Cardiac septum (tissue), 1 donor: ENCODE measurements around the gene GOLGB1. TPM values are rescaled to one million over a fixed set of nuclear protein-coding genes. Genes with fewer than 3 reads are reported as not detected.

Experiments
- DNase-seq: peaks from one replicate; pipeline ENCODE4 v3.0.0-alpha.2; 2020; ENCODE audit warnings: low spot score
- intact Hi-C: fragments of 100-400 bp; cut with DNase I; formaldehyde crosslinking; loops from one replicate; pipeline ENCODE4 v1.14.0; 2022
- total RNA-seq: library from RNA; stranded (reverse); fragmentation: NEBNext Ultra II Directional; extraction: Animal tissue kit (Norgen Biotek cat#: 25700); gene quantifications from one replicate; pipeline ENCODE4 v1.2.1, GENCODE V29; 2021
- donor health status: DM: no; HTN: no; CAD: no.

The GOLGB1 gene
- total RNA-seq, 1 donor from 2014 or later = 49.9 TPM

DNA sequence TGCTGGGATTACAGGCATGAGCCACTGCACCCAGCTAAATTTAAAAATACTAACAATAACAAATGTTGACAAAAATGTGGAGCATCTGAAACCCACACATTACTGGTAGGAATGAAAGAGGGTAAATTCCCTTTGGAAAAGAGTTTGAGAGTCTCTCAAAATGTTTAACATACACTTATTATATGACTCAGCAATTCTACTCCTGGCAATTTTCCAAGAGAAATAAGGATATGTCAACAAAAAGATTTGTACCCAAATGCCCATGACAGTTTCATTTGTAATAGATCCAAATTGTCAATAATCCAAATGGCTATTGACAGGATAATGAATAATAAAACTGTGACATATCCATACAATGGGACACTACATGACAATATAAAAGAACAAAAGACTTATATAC lies 97.9 kb downstream of the GOLGB1 start:
- intact Hi-C loops = no loop called here
- DNase-seq = no peak

DNA sequence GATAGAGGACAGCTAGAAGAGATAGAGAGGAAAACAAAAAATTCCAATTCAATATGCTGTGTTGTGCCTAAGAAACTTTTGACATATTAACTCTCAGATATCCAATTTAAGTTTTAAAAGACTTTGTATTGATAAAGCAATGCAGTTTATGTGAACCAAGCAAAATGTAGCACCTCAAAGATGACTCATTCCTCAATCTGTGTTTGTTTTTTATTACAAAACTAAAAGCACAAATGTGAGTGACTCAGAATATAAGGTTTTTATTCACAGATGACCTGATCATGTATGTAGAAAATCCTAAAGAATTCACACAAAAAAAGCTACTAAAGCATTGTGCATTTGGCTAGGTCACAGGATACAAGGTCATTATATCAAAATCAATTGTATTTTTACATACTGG lies 99.9 kb downstream of the GOLGB1 start:
- DNase-seq = no peak
- intact Hi-C loops = loop anchor here (2.0 kb wide), 2 partner anchors 49 to 103 kb away; no protein-coding TSS in a partner anchor

DNA sequence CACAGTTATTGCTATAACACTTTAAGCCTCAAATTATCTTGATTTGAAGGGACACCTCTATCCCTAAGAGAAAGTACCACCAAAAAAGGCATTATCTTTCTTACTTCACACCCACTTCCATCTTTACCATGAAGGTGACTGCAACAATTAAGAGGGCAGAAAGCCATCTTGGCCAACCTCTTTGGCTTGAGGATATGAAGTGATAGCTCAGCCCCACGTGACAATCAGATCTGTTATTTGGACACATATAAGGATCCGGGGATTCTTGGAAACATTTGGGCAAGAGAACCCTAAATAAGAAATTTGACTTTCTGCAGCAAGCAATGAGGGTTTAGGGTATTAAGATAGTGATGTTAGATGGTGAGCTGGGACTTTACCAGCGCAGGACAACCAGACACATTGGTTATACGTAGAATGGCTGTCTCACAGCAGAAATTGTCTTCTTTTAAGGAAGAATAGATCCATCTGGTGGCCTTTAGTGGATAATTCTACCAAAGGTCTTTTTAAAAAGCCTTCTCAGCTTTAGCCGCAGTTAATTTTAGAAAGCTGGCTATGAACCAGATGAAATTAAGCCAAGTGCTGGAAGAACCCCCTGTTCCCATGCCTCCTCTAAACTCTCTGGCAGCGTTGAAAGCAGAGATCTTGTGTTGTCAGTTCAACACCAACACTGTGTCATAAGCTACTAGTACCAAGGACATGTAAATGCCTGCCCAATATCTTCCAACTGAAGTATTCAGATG lies 101.2 kb downstream of the GOLGB1 start:
- intact Hi-C loops = loop anchor here (2.0 kb wide), 2 partner anchors 48 to 102 kb away; no protein-coding TSS in a partner anchor
- no peak for DNase-seq

DNA sequence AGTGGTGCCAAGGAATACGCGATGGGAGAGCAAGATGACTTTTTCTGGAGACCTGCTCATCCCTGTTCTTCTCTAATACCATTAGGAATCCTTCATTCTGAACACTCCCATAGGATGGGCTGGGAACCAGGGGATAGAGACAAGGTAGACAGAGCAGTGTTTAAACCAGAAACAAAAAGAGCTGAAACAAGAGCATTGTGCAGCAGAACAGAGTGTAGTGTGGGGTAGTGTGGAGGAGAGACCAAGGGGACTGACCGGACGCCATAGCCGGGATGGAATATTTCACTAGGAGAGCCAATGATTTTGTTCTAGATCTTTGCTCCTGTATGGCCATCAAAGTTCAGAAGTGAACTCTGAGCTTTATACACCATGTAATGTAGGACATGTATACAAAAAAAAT lies 104.5 kb downstream of the GOLGB1 start:
- no peak for DNase-seq
- intact Hi-C loops = no loop called here

DNA sequence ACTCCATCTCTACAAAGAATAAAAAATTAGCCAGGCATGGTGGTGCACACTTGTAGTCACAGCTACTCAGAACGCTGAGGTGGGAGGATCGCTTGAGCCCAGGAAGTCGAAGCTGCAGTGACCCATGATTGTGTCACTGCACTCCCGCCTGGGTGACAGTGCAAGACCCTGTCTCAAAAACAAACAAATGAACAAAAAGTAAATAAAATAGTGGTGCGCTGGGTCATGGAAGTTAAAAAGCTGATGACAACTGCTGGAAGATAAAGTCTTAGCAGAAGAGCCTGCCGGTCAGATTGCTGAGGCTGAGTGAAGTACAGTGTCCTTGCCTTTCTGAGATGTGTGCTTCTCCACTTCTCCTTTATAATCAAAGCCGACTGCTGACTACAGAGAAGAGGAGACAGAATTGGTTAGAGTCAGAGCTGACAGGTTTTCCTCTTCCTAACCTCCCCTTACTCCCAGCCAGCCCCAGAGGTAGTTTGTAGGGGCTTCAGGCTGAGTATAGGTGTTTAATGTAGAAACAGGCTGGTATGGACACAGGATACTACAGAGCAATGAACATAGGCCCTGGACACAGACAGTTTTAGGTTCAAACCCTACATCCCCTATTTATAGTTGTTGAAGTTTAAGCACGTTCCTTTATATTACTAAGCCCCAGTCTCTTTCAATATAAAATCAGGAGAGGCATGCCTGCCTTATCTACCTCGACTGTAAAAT lies 106.8 kb downstream of the GOLGB1 start:
- intact Hi-C loops = no loop called here
- no peak for DNase-seq

DNA sequence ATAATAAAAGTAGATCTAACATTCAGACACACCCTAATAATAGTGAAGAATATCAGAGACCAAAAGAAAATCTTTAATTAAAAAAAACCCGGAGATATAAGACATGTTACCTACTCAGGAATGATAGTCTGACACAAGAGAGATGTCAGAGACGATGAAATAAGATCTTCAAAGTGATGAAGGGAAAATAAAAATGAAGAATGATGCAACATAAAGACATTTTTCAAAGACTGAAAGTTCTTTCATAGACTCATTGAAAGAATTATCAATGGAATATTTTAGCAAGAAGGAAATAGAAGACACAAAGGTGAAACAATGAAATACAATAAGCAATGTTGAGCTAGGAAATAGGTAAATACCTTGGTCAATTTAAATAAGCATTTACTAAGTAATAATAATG lies 108.4 kb downstream of the GOLGB1 start:
- intact Hi-C loops = no loop called here
- DNase-seq = no peak

DNA sequence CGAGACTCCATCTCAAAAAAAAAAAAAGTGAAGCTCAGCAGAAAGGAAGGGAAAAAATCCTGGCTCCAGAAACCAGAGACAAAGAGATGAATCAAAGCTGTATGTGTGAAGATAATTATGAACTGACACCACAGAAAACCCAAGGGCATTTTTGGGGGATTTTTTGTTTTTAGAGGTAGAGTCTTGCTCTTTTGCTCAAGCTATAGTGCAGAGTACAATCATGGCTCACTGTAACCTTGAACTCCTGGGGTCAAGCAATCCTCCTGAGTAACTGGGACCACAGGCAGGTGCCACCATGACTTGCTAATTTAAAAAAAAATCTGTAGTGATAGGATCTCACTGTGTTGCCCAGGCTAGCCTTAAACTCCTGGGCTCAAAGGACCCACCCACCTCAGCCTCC lies 111.6 kb downstream of the GOLGB1 start:
- intact Hi-C loops = no loop called here
- no peak for DNase-seq

DNA sequence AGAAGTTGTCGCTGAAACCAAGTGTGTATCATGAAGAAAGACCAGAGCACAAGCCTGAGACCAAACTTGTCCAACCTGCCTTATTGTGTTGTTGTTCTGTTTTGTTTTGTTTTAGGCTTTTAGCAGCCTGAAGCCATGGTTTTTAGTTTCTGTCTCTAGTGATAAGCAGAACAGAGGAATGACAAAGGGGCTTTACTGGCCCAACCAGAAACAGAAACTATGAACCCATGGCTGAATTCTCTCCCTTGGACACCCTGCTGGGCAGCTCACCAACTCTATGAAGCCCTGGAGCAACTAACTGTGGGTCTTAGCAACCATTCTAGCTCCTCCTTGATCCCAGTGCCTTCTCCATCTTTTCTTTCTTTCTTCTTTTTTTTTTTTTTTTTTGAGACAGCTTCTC lies 119.2 kb downstream of the GOLGB1 start:
- intact Hi-C loops = no loop called here
- DNase-seq = no peak

DNA sequence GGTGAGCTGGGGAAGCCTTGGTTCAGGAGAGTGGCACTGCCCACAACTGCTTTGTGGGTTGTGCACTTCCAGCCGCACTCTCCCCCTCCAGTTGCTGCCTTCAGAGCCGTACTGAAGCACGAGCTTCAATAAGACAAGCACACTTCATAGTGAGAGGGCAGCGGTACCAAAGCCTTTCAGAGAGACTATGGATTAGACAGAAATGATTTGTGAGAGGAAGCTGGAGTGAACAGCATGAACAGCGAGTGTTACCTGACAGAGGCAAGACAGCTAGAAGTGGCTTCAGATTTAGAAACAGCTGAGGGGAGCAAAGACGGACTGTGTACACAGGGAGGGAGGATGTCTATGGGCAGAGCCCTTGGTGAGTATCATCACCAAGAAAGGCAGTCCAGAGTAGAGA lies 119.9 kb downstream of the GOLGB1 start:
- no peak for DNase-seq
- intact Hi-C loops = no loop called here

DNA sequence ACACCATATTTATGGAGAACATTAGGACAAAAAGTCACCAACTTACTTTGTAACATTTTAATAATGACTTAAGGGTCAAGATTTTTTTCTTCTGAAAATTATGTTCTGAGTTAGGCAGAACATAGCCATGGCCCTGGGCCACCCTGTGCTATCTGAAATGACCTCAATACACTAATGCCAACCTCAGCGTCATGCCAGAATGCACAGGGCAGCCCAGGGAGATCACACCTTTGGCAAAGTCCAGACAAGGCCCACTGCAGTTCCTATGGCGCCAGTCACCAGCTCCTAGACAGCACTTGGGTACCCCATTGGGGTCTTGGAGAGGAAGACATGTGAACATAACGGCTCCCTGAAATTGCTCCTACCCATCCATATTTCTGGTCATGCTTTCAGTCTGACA lies 121.9 kb downstream of the GOLGB1 start:
- DNase-seq = no peak
- intact Hi-C loops = no loop called here

DNA sequence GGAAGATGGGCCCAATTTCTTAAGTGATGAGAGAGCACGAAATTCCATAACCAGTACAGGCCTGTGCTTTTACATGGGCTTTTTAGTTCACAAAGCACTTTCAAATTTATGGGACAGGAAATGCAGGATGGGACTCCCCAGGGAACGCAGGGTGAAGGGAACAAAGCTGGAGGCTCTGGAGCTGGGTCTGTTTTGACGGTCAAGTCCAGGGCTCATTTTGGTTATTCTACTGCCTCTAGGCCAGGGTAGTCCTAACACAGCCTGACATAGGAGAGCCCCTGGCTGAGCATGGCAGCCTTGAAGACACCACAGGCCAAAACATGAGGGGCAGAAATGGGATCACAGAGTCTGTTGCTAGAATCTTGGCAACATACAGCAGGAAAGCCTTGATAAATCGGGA lies 122.3 kb downstream of the GOLGB1 start:
- intact Hi-C loops = no loop called here
- no peak for DNase-seq

DNA sequence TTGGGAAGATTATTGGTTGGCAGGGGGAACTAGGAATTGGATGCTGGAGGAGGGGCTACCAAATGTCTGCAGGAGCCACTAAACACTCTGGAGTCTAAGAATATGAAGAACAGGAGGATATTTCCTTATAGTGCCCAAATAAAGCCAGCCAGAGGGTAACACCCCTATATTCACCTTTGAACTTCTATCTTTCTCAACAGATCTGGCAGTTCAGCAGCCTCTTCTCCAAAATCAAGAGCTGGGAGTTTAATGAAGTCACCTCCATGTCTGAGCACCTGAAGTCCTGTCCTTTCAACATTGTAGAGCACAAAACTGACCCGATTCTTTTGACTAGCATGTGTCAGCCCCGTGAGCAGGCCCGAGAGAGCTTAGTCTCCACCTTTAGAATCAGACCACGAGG lies 123.0 kb downstream of the GOLGB1 start:
- intact Hi-C loops = no loop called here

DNA sequence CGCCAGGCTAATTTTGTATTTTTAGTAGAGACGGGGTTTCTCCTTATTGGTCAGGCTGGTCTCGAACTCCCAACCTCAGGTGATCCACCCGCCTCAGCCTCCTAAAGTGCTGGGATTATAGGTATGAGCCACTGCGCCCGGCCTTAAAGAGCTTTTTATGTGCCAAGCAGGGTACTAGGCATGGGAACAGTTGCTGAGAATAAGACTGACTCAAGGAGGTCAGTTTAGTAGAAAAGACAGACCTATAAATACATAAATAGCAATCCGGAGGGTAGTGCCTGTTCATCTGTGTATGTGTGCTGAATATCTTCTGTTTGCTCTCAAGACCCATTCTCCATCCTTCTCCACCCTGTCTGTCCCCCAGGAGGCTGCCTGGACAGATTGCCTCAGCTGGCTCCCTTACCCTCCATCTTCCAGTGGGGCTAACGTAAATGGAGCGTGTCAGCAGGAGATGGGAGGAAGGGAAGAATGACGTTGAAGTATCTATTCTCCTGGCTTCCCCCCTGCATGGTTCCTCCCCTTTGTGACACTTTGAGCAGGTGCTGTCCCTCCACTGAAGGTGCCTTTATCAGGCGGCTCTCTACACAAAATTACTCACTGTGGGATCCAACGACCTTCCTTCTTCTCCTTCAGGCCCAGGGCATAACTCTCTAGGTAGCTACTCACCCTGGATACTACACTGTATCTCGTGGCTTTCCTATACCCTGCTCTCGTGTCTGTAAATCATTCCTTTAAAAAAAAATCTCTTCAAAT lies 125.2 kb downstream of the GOLGB1 start:
- no peak for DNase-seq
- intact Hi-C loops = no loop called here

More for the DNA sequence above, 123.0 kb downstream of the GOLGB1 start:
- no peak for DNase-seq

DNA sequence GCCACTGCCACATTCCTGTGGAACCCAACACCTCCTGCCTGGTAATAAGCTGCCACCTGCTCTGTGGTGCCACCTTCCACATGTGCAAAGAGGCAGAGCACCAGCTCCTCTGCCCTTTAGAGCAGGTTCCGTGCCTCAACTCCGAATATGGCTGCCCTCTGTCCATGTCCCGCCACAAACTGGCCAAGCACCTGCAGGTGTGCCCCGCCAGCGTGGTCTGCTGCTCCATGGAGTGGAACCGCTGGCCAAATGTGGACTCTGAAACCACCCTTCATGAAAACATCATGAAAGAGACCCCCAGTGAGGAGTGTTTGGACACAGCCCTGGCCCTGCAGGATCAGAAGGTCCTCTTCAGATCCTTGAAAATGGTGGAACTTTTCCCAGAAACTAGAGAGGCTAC lies 128.1 kb downstream of the GOLGB1 start:
- intact Hi-C loops = no loop called here
- DNase-seq = no peak

DNA sequence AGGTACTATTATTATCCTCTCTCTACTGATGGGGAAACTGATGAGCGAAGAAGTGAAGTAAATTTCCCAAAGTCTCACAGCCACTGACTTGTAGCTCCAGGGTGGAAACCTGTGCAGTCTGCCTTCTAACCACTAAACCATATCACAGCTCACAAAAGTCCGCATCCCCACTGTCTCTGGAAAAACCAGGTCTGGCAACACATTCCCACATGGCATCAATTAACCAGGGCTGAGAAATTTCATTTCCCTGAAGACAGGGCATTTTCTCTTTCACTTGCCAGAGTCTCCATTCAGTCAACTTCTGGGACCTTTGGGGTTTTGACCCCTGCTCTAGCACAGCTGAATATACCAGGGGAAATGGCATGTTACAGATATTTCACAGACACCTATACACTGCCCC lies 129.8 kb downstream of the GOLGB1 start:
- intact Hi-C loops = no loop called here

More for the DNA sequence above, 129.8 kb downstream of the GOLGB1 start:
- DNase-seq = no peak

Other genes with a start within 250 kb of the GOLGB1 start
- gene POLQ, start 203.8 kb downstream of the GOLGB1 start, total RNA-seq = 0.97 TPM
- gene ARGFX, start 181.8 kb downstream of the GOLGB1 start, total RNA-seq = not detected
- gene FBXO40, start 156.4 kb downstream of the GOLGB1 start, total RNA-seq = 147 TPM
- 9.4 TPM for gene HCLS1, start 88.8 kb downstream of the GOLGB1 start, total RNA-seq
- 6.1 TPM for gene IQCB1, start 85.3 kb upstream of the GOLGB1 start, total RNA-seq
- 1.9 TPM for gene EAF2, start 85.5 kb upstream of the GOLGB1 start, total RNA-seq
- 0.92 TPM for gene SLC15A2, start 144.7 kb upstream of the GOLGB1 start, total RNA-seq